GM12878 (cell line): ENCODE results near the gene VGLL2.

ENCODE experiments used
- BACH1 ChIP-seq: fragments of 450-650 bp; IDR thresholded peaks from 2 replicates; pipeline ENCODE4 v1.6.1; 2017; ENCODE audit warnings: mild to moderate bottlenecking, borderline replicate concordance
- BHLHE40 ChIP-seq, 2 experiments: fragments of 450-650 bp in 1 of 2; IDR thresholded peaks; 2 replicates each; pipeline ENCODE4 v1.6.1; 2011 to 2017; ENCODE audit warnings: low read depth in 2 of 2, borderline replicate concordance in 1 of 2, improper control_type of control experiment in 1 of 2, low read length in 1 of 2, mild to moderate bottlenecking in 1 of 2
- CEBPB ChIP-seq, 2 experiments: fragments of 150-350 bp in 1 of 2; IDR thresholded peaks; 2 replicates each; pipeline ENCODE4 v1.6.1; 2012 to 2014; ENCODE audit warnings: low read depth in 2 of 2, low read length in 2 of 2, borderline replicate concordance in 1 of 2, inconsistent platforms in 1 of 2
- CEBPZ ChIP-seq: fragments of 150-350 bp; IDR thresholded peaks from 2 replicates; pipeline ENCODE4 v1.6.1; 2016; ENCODE audit warnings: low read depth, low read length
- CTCF ChIP-seq, 3 experiments: IDR thresholded peaks in 2 of 3; conservative IDR thresholded peaks in 1 of 3; 2 replicates each; pipeline ENCODE4 v1.5.1; 2011; ENCODE audit warnings: low read depth in 3 of 3, low read length in 3 of 3, mild to moderate bottlenecking in 3 of 3, control low read depth in 2 of 3, moderate library complexity in 2 of 3, inconsistent platforms in 1 of 3, mixed read lengths in 1 of 3; ENCODE audit not compliant: control insufficient read depth in 2 of 3, insufficient read depth in 1 of 3; ENCODE audit errors: extremely low read depth in 1 of 3
- E4F1 ChIP-seq: fragments of 450-650 bp; IDR thresholded peaks from 2 replicates; pipeline ENCODE4 v1.6.1; 2018; ENCODE audit warnings: borderline replicate concordance, mild to moderate bottlenecking; ENCODE audit not compliant: partially characterized antibody
- EGR1 ChIP-seq, 2 experiments: IDR thresholded peaks; 1 replicate in 1 of 2; 2 replicates in 1 of 2; pipeline ENCODE4 v1.6.1; 2011 to 2012; ENCODE audit warnings: low read depth in 2 of 2, low read length in 2 of 2, borderline replicate concordance in 1 of 2, mild to moderate bottlenecking in 1 of 2, moderate library complexity in 1 of 2
- GABPA ChIP-seq: IDR thresholded peaks from 2 replicates; pipeline ENCODE4 v1.6.1; 2014; ENCODE audit warnings: antibody characterized with exemption, low read depth, mild to moderate bottlenecking, inconsistent platforms
- MYC ChIP-seq: IDR thresholded peaks from 2 replicates; pipeline ENCODE4 v1.6.1; 2011; ENCODE audit warnings: mild to moderate bottlenecking, low read length, moderate library complexity, inconsistent platforms; ENCODE audit not compliant: insufficient read depth, insufficient replicate concordance, insufficient read length, severe bottlenecking
- NFYB ChIP-seq: IDR thresholded peaks from 2 replicates; pipeline ENCODE4 v1.6.1; 2011; ENCODE audit warnings: low read depth, mild to moderate bottlenecking, low read length, improper control_type of control experiment, moderate library complexity; ENCODE audit not compliant: insufficient read depth
- POLR2A ChIP-seq: IDR thresholded peaks from 2 replicates; pipeline ENCODE4 v1.6.1; 2011; ENCODE audit warnings: low read depth, mild to moderate bottlenecking, low read length
- REST ChIP-seq: IDR thresholded peaks from 2 replicates; pipeline ENCODE4 v1.6.1; 2012; ENCODE audit warnings: mild to moderate bottlenecking, low read depth, low read length
- SP1 ChIP-seq: IDR thresholded peaks from one replicate; pipeline ENCODE4 v1.6.1; 2011; ENCODE audit warnings: low read depth, low read length
- SREBF2 ChIP-seq: IDR thresholded peaks from 2 replicates; pipeline ENCODE4 v1.6.1; 2012; ENCODE audit warnings: mild to moderate bottlenecking, low read length

GRCh38 chr6:117267766-117268534 is 2.6 kb downstream of the VGLL2 start:
- no peak for TF ChIP-seq GABPA
- TF ChIP-seq BHLHE40 (IDR thresholded peaks at IDR 0.05; ENCODE audit: borderline replicate concordance in 1 of 2, low read depth in 2 of 2, low read length in 1 of 2), result no peak
- no peak for TF ChIP-seq REST
- no peak for TF ChIP-seq CEBPB (IDR thresholded peaks at IDR 0.05; ENCODE audit: borderline replicate concordance in 1 of 2, low read depth in 2 of 2, low read length in 2 of 2)
- TF ChIP-seq POLR2A, result no peak
- no peak; a peak in 1 of 6 replicates for TF ChIP-seq CTCF (IDR thresholded peaks at IDR 0.05 in 2 of 3, conservative IDR thresholded peaks at IDR 0.05 in 1 of 3; ENCODE audit: control insufficient read depth in 2 of 3, extremely low read depth in 1 of 3, insufficient read depth in 1 of 3, low read depth in 3 of 3, low read length in 3 of 3)
- no peak for TF ChIP-seq EGR1 (IDR thresholded peaks at IDR 0.05; ENCODE audit: borderline replicate concordance in 1 of 2, low read depth in 2 of 2, low read length in 2 of 2)
- no peak for TF ChIP-seq CEBPZ
- TF ChIP-seq NFYB, result no peak
- no peak for TF ChIP-seq SREBF2
- no peak for TF ChIP-seq BACH1
- TF ChIP-seq E4F1, result no peak
- no peak for TF ChIP-seq SP1
- no peak for TF ChIP-seq MYC
